Astrocyte (in vitro differentiated cells and primary cell): ENCODE results near the gene SMARCA2.

Experiments used
- CTCF ChIP-seq: IDR thresholded peaks from 2 replicates; pipeline ENCODE4 v1.5.1; 2011; ENCODE audit warnings: low read depth, mild to moderate bottlenecking, inconsistent platforms, low read length, moderate library complexity; ENCODE audit not compliant: insufficient read depth
- EZH2 ChIP-seq: IDR thresholded peaks from 2 replicates; pipeline ENCODE4 v1.6.1; 2012; ENCODE audit warnings: mild to moderate bottlenecking, low read length, inconsistent platforms; ENCODE audit not compliant: insufficient read depth

GRCh38 chr9:1979741-1980367 lies 35.3 kb upstream of the SMARCA2 start:
- TF ChIP-seq CTCF: no peak
- TF ChIP-seq EZH2: no peak
